H54 (cell line): ENCODE data around the gene PLCB2.

ENCODE experiments used
- DNase-seq: peaks from one replicate; pipeline ENCODE4 v3.0.0; 2011; ENCODE audit warnings: low spot score, mixed read lengths; ENCODE audit not compliant: insufficient read length
- FAIRE-seq: peaks from 3 replicates; lab custom pipeline; 2011; peaks lifted over from hg19 to GRCh38; lab: Jason Lieb, UNC
- POLR2A ChIP-seq: IDR thresholded peaks from 2 replicates; pipeline ENCODE4 v1.6.1; 2011; ENCODE audit warnings: low read depth, mild to moderate bottlenecking, low read length

The PLCB2 gene, protein sequence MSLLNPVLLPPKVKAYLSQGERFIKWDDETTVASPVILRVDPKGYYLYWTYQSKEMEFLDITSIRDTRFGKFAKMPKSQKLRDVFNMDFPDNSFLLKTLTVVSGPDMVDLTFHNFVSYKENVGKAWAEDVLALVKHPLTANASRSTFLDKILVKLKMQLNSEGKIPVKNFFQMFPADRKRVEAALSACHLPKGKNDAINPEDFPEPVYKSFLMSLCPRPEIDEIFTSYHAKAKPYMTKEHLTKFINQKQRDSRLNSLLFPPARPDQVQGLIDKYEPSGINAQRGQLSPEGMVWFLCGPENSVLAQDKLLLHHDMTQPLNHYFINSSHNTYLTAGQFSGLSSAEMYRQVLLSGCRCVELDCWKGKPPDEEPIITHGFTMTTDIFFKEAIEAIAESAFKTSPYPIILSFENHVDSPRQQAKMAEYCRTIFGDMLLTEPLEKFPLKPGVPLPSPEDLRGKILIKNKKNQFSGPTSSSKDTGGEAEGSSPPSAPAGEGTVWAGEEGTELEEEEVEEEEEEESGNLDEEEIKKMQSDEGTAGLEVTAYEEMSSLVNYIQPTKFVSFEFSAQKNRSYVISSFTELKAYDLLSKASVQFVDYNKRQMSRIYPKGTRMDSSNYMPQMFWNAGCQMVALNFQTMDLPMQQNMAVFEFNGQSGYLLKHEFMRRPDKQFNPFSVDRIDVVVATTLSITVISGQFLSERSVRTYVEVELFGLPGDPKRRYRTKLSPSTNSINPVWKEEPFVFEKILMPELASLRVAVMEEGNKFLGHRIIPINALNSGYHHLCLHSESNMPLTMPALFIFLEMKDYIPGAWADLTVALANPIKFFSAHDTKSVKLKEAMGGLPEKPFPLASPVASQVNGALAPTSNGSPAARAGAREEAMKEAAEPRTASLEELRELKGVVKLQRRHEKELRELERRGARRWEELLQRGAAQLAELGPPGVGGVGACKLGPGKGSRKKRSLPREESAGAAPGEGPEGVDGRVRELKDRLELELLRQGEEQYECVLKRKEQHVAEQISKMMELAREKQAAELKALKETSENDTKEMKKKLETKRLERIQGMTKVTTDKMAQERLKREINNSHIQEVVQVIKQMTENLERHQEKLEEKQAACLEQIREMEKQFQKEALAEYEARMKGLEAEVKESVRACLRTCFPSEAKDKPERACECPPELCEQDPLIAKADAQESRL

DNA sequence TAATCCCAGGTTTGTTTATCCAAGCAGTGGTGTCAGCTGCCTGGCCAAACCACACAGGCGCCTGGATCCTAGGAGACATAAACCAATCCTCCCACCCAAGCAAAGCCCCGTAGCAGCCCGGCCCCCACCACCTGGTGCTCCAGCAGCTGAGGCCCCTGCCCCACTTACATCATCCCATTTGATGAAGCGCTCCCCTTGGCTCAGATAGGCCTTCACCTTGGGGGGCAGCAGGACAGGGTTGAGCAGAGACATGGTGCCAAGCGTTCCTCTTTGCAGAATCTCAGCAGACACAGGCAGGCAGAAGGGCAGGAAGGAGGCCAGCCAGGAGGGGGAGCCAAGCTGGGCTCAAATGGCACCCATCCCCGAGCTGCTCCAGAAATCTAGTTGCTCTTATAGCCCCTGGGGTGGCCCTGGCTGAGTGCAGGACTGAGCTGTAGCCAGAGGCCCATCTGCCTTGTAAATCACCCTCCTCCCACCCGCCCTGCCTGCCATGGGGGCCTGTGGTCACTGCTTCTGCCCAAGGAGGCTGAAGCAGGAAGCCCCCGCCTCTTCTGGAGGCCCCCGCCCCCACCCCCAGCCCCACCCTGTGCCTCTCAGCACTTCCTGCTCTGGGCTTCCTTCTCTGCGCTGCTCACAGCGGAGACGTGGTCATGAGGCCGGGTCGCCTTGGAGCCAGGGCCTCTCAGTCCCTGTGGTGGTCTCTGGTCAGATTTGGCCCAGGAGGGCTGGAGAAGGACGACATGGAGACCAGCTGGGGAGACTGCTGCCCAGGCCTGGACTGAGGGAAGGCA, at the start of gene PLCB2:
Gene PLCB2 (minus strand): TSS at position 515 of the 791 bp plus-strand sequence. CDS start 263 bp downstream, at position 252.
- FAIRE-seq (no peak), DNase-seq (no peak)
- TF ChIP-seq POLR2A: no peak

DNA sequence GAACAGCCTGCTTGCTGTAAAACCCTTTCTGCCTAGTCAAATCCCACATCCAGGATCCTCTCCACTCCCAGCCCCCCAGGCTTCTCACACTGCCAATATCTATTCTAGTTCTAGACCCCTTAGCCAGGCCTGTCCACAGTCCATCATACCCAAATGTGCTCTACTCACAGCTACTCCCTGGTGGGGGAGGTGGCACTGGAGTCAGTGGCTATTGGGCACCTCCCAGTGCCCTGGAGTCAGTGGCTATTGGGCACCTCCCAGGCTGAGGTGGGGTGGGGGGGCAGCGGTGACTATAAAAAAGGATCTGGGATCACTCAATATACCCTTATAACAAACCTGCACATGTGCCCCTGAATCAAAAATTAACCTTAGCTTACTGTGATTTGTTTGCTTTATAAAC, 49.5 kb upstream of the PLCB2 start:
- no peak for DNase-seq
- no peak for TF ChIP-seq POLR2A
- FAIRE-seq: no peak

DNA sequence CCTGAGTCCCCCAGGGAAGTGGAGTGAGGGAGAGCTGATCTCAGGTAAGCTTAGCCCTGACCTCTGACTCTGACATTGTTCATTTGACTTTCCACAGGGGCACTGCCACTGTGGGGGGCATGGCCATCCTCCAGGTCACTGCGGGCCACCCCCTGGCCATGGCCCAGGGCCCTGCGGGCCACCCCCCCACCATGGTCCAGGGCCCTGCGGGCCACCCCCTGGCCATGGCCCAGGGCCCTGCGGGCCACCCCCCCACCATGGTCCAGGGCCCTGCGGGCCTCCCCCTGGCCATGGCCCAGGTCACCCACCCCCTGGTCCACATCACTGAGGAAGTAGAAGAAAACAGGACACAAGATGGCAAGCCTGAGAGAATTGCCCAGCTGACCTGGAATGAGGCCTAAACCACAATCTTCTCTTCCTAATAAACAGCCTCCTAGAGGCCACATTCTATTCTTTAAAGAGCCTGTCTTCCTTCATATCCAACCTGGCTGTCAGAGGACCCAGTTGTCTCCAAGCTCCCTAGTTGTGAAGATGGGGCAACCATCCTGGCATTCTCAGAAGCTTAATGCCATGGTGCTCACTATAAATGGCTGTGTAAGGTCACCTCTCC, 48.3 kb upstream of the PLCB2 start:
- no peak for TF ChIP-seq POLR2A
- FAIRE-seq (no peak), DNase-seq (no peak)

DNA sequence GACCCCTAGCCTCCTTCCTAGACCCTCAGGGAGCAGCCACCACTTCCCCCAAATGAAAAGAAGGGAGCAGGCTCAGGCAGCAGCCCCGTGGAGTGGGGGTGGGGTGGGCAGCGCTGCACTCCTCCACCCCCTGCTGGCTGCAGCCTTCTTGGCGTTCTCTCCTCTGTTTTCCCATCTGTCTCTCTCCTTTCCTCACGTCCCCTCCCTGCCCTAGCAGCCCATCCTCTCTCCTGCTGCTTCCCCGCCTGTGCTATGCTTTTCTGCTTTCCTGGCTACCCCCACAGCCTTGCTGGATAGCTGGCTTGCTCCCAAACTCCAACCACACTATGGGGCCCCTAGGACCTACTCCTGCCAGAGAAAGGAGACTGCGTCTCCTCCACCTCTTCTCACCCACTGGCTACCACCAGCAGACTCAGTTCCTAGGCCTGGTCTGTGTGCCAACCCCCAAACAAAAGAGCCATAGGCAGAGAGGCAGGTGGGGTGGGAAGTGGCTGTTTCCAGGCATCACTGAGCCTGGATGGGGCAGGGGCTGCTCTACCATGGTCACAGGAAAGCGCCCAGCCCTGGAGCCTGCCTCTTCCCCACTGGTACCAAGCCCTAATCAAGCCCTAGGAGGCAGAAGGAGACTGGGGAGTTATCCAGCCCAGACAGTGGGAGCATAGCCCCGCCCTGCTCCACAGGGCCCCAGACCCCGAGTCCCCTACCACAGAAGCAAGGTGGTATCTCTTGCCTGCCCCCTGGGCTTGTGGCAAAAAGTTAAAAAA, 46.9 kb upstream of the PLCB2 start:
- DNase-seq (no peak), FAIRE-seq (no peak)

DNA sequence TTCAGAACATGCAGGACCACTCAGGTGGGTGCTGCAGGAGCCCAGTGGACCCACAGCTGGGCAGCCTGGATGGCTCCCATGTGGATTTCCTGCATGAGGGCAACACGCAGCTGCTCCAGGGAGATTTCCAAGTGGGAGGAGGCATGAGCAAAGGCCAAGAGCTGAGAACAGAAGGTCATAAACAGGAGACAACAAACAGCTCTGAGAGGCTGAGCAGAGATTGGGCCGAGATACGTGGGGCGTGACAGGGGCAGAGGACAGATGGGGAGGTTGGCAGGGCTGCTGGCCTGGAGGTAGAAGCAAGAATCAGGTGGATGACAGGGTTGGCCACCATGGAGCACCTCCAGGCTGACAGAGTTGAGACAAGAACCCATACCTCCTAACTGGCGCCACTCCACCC, 46.0 kb upstream of the PLCB2 start:
- TF ChIP-seq POLR2A: no peak
- DNase-seq (no peak), FAIRE-seq (no peak)

More for the DNA sequence above, 46.9 kb upstream of the PLCB2 start:
- no peak for TF ChIP-seq POLR2A

DNA sequence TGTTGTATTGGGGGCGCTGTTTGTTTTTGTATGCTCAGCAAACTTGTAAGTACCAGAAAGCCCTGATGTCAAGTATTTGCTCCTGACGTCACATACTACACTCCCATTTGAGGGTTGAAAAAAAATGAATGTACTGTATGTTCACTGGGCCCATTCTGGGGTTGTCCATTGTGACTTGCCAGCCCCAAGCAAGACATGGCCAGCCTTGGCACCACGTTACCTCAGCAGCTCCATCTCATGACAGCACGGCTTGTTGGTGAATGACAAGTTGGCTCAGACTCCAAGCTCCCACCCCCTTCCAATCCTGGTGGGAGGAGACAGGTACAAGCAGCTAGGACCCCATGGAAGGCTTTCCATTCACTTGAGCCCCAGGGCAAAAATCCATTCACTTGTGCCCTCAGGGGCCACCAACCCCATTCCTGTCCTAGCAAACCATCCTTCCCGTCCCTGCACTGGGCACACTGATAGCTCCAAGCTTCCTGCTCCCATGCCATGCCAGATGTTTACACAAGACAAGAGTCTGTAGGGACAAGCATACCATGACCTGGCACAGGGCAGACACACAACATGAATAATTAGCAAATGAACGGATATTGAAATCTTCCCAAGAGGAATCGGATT, 44.7 kb upstream of the PLCB2 start:
- no peak for TF ChIP-seq POLR2A
- DNase-seq: no peak
- no peak for FAIRE-seq

DNA sequence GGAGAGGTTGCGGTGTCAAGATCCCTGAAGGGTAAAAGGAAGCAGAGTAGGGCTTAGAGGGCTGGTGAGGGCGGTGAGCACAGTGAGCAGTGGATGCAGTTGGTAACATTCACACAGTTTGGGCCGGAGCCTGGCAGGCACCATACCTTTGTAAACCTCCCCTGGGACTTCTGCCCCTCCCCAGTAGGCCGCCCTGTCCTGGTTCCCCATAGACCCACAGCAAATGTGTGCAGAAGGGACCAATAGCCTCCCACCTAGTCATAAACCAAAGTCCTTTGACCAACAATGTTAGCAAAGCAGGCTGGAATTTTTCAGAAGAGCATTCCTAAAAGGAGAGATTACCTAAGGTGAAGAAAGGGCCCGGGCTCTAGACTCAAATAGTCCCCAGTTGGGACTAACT, 41.4 kb upstream of the PLCB2 start:
- DNase-seq (no peak), FAIRE-seq (no peak)
- no peak for TF ChIP-seq POLR2A

DNA sequence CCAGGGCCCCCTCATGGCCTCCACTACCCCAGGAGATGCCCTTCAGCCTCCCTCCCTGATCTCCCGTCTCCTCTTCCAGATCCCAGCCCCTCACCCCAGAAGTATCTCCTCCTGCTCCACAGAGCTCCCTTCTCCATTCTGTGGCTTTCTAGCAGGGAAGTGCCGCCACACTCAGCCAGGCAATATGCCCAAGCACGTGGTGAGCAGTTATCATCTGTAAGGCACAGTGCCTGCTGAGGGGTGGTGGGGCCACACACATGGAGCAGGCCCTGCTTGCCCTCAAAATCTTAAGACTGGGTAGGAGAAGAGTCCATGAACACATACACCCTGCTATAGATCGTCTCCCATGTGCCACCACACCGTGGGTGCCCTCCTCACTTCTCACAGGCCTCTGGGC, 40.7 kb upstream of the PLCB2 start:
- TF ChIP-seq POLR2A: no peak
- DNase-seq: no peak
- no peak for FAIRE-seq

DNA sequence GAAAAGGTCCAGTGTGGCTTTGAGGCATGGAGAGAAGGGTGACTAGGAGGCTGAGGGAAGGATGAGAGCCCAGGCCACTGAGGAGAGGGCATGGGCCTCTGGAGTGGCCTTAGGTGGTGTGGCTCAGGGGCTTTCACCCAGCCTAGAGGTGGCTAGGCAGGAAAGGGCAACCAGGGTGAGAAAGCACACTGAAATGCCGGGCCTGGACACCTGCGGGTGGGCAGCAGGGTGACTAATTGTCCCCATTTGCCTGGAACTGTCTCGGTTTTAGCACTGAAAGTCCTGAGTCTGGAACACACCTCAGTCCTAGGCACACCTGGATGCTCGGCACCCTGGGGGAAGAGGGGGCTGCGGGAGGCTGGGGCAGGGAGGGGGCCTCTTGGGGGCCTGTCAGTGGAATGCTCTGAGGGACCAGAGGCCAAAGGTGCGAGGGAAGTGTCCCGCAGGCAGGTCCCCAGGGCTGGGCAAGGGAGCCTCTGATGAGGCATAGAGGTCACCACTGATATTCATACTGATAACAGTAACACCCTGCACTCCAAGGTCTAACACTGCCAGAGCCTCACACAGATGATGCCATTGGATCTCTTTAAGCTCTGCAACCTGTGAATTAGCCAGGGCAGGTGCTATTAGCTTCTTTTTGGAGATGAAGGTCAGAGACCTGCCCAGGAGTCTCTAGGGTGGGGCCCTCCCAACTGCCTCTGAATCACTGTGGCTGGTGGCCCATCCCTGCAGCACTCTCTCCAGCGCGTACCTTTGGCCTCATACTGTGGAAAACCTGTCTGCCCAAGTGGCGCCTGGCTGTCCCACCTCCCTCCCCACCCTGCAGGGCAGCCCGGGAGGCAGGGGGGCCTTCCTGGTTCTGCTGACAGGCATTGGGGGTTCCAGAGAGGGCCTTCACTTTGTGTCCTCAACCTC, 40.1 kb upstream of the PLCB2 start:
- FAIRE-seq: no peak
- DNase-seq: no peak
- TF ChIP-seq POLR2A: no peak

DNA sequence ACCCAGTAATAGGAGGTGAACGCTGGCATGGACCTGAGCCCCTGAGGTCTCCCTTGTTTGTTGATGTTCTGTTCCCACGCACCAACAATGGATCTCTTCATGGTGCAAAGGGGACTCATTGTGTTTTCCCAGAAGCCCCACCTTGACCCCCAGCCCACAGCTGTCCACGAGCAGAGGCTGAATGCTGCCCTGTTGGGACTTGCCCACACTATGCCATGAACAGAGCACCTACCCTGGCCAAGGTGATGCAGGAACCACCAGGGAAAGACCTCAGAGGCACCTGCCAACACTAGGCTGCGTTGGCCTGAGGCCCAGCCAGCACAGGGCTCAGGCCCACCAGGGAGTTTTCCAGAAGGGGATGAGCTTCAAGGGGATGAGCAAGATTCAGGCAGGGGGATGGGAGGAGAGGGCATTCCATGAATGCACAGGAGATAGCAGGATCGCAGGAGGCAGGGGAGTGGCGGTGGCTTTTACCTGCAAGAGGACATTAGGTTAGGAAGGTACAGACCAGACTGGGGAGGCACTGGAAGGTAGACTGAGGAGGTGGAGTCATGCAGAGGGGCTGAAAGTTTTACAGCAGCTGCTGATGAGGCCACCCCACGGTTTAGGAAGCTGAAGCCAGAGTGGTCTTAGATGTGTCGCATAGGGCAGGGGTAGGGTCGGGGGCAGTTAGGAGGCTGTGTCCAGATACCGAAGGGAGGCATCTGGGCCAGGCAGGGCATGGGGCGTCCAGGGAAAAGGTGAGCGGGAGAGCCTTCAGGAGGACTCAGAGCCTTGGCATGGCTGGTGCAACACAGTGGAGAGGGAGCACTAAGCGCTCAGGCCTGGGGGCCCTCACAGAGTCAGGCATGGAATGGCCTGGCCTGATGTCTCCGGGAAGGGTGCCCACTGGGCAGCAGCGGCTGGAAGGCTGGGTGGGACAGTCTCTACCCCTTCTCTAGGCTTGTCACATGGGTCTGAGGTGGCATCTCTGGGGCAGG, 39.1 kb upstream of the PLCB2 start:
- no peak for TF ChIP-seq POLR2A
- DNase-seq (no peak), FAIRE-seq (no peak)
